DMS 273 (cell line): Measurements from ENCODE around the gene C1R.
A peak's percentile ranks its signal among the peaks of the same experiment; 100 is the strongest.

Source experiments
- DNase-seq: peaks from one replicate; lab custom pipeline; 2025; ENCODE audit not compliant: unreplicated experiment; lab: John Stamatoyannopoulos, UW

Gene C1R

DNA sequence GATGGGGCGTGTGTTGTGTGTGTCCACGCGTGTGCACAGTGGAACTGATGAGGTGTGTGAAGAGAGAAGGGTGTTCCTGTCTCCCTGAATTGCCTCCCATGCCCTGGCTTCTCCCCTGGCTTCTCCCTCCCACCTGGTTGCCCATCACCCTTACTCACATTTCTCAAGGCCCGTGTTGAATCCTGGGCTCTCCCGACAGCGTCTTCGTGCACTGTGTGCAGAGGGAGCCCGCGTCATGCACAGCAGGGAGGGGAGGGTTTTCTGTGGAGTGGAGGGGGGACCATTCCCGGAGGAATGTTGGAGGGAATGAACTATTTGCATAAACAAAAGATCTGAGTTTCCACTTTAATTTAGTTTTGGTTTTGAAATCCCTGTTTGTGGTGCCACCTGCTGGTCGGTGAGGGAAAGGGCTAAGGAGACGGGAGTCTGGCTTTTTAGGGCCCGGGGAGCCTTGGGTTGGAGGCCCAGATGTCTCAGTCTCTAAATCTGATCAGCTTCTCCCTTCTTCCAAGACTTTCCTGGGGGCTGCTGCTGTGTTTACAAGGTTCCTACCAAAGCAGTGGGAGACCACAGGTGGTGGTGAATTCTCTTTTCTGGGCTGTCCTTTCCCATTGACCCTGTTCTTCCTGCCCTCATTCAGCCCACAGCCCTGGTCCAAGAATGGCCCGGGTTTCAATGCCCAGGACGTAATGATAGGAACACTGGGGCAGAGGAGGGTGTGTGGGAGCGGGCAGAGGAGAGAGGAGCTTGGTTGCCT is at the start of gene C1R:
TSS of gene C1R (minus strand) at position 217 of the 757 bp plus-strand sequence. CDS start at position 160, 57 bp downstream.
- peak; percentile 60 for DNase-seq

DNA sequence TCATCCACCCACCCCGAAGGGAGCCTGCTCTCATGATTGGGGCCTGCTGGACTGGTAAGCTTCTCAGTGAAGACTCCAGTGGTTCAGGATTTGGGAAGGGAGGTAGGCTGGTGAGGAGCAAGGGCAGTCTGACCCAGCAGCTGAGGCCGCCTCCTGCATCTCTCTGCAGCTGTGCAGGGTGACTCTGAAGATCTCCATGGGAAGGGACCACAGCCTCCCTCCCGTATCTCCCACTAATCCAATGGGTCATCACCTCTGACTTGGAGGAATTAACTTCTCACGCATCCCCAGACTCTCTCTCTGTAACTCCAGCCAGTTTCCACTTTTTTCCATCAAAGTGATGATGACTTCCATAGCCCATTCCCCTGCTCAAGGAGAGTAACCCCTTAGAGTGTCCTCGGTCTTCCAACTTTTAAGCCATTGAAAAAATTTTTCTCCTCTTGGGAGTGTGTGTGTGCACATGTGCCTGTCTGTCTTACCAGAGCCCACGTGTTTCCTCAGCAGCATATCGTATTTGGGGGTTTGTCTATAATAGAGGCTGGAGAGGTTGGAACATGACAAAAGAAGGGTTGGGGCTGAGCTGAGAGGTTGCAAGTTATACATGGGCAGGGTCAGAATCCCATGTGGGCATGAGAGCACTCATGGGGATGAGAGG is 49.2 kb upstream of the C1R start:
- no peak for DNase-seq

- no peak for DNase-seq
Observed at GRCh38 chr12:7139200-7139599, 47.0 kb upstream of the C1R start.

DNA sequence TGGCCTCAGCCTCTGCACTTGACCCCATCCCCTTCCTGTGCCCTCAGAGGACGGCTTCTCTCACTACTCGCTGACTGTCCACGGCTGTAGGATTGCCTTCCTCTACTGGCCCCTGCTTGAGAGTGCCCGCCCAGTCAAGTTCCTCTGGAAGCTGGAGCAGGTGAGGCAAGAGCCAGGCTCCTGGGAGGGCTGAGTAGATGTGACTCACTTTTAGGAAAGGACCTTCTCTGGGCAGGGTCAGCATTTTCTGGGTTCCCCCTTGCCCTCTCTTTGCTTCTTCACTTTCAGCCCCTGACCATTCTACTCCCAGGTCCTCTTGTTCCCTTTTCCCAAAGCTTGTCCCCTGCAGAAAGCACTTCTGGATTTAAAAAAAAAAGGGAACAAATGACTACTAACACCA is 45.7 kb upstream of the C1R start:
- DNase-seq: no peak

DNA sequence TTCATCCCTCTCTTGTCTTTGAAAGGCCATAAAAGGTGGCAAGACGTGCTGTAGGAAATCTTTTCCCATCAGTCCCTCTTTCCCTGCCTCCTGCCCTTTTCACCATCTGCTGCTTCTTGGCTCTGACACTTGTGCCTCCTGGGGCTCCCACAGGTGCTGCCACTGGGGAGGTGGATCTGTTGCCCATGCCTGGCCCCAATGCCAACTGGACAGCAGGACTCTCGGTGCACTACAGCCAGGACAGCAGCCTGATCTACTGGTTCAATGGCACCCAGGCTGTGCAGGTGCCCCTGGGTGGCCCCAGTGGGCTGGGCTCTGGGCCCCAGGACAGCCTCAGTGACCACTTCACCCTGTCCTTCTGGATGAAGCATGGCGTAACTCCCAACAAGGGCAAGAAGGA is 44.4 kb upstream of the C1R start:
- no peak for DNase-seq

GRCh38 chr12:7136071-7136470 is 43.8 kb upstream of the C1R start:
- DNase-seq: no peak

DNA sequence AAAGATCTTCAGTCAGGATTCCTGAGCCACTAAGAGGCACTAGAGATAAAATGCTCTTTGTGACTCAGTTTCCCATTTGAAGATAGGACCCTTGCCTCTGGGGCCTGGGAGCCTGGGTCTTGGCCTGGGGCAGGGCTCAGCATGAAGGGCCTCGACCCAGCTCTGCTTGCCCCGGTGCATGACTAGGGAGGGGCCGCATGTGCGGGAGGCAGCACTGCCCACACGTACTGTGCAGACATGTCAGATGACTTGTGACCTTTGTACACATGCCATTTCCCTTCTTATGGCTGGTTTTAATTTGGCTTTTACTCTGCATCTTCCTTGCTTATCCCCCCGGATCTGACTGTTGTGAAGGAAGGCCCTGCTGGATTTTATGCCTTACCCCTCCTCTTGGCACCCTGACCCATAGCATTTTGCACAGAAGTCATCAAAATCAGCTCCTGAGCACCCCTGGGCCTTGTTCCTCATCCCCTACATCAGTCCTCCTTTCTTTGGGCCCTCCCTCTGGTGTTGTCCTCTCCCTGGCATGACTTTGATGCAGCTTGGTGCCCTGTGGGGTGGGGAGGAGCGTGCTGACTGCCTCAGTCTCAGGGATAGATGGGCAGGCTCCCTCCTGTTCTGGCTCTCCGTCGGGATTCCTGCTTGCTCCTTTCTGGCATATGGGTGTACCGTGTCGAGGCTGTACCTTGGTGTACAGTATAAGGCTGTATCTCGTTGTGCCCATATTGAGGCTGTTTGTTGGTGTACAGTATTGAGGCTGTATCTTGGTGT is 42.3 kb upstream of the C1R start:
- no peak for DNase-seq

GRCh38 chr12:7131502-7131866 is 39.2 kb upstream of the C1R start:
- no peak for DNase-seq

DNA sequence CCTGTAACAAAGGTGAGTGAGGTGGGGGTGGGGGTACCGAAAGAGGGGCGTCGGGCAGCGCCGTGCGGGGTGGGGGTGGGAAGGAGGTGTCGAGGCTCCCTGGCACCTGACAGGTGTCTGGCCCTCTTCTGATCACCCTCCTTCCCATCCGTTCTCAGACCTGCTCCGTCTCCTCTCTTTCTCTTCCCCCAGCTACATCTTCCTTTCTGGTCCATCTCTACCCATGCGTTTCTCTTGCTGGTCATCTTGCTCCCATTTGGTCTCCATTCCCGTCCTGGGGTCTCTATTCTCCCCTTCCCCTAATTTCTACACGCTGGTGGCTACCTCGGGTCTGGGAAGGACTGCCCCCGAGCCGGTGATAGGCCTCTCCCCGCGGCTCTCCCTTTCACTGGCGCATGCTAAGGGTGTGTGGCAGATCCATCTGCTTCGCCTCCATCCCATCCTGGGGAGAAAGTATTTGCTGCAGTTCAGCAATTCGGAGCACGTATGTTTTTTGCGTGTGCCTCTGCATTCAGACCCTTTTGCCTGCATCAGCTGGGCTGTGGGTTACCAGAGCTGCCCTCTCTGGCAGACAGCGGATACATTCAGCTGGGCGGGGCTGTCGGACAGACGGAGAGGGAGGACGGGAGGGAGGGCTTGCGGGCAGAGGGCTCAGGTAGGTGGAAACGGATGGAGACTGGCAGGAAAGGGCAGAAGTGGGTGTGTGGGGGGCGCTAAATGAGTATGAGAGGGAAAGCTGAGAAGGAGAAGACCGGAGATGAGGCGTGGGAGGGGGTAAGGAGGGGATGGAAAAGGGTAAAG is 38.7 kb upstream of the C1R start:
- DNase-seq: peak; percentile 54

GRCh38 chr12:7129872-7130691 is 37.8 kb upstream of the C1R start, which contains the start of gene CLSTN3:
Gene CLSTN3, plus strand, starts transcription at chr12:7130371. Its CDS starts 278 bp downstream, at chr12:7130649.
- peak; percentile 81 for DNase-seq

DNA sequence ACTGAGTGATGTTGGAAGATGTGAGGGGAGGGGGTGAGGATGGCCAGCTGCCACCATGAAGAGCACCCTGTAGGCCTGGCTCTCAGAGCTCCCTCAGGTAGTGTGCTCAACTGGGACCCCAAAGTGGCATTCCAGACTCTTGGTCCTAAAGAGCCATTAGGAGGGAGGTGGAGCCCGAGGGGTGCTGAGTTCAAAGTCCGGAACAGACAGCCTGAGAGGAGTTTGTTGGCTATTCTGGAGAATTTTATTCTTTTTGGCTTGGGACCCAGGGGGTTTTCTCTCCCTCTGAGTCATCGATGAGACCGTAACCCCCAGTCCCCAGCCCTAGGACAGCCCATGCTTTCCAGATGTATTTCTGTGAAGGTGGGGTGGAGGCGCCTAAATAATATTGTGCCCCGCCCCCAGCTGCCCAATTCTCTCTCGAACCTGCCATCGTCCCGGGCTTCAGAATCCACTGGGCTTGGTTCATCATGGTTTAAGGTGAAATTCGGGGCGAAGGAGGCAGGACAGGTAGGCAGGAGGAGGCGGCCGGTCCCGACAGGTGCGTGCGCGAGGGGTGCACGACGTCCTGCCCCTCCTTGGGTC is 37.1 kb upstream of the C1R start:
- no peak for DNase-seq

DNA sequence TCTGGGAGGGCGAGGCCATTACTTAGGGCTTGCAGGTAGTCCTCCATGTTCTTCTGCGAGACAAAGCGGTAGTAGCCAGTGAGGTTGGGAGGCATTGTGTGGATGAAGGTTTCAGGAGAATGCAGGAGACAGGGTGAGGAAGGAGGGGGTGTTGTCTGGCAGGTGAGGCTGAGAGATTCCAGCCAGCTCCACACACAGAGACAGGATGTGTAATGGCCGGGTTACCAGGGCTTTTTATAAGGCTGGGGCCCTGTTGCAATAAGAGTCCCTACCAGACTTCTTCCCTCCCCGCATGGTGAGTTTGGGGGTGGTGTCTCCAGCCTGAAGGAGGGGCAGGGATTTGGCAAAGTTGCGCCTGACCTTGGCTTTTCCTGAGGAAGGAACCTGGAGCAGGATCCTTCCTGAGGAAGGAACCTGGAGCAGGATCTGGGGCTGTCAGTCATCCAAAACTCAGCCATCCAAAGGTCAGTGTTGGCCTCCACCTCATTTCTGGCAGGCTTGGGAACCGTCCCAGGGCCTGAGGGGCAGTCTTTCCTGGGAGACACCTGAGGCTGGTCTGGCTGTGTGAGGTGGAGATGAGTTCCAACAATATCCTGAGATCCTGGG is 36.5 kb upstream of the C1R start, which contains the start of gene RBP5:
TSS of gene RBP5 (minus strand) at position 209 of the 606 bp plus-strand sequence. CDS start at position 95, 114 bp downstream.
- DNase-seq: no peak

DNA sequence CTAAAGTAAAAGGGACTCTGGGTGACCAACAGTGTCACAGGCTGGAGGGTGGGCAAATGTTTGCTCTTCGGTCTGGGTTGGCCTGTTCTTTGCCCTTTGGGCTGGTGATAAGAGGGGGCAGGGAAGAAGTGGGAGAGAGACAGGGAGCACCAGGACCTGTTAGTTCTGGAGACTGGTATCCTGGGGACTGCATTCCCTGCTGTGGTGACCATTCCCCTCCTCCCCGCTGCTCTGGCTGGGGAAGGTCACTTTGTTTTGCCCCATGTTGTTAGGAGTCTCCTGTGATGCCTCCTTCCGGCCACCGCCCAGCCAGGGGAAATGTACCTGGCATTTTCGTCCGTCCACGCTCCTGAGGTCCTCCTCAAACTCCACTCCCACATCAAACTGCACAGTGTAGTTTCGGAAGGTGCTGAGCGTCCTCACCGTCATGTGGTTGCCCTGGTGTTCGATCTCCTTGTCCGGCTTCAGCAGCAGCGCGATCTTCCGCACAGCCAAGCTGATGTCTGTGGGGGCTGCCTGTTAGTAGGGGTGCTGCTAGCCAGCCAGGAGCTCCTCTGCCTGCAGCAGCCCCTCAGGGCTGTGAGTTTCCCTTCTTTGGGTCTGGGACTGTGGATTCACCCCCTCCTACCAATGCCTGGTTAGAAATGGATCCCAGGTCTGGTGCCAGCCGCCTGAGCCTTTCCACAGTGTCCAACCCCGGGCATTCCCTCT is 35.8 kb upstream of the C1R start:
- no peak for DNase-seq

- no peak for DNase-seq
Observed at GRCh38 chr12:7125632-7126227, 33.5 kb upstream of the C1R start.

- DNase-seq: no peak
Observed at GRCh38 chr12:7123806-7124522, 31.7 kb upstream of the C1R start.

DNA sequence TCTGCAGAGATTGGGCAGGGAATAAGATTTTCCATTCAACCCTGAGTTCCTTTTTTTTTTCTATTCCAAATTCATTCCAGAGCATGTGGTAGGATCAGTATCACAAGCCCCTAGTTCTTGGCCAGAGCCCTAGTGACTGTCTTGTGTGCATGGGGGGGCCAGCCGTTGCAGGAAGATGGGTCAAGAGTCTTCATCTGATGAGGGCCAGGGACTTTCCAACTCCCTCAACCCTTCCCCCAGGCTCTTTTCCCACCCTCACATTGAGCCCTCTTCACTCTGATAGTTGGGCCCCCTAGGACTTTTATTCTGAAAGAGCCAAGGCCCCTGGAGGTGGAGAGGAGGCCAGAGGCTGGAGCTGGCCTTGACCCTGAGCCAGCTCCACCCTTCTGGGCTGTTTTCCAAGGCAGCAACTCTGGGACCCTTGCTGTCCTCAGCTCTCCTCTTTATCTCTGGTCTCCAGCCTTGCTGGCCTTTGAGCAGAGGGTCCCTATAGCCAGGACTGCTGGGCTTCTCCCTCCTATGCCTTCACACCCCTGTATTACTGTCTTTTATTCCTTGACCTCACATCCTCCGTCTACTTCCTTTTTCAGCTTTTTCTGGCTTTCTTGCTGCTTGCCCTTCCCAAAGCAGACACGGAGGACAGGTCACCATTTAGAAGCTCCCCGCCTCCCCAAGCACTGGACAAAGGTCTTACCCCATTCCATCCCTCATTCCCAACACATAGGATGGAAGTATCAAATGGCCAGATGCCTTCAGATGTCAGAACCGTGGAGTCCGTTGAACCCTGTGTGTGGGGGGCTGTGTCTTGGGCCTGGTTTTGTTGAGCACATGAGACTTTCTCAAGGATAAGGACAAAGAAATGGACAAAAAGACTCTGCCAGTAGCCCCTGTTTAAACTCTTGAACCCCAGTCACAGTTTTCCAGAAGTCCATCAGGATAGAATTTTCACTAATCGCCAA is 30.8 kb upstream of the C1R start:
- DNase-seq: no peak
